ENCODE results near the gene HNRNPM. TPM values are rescaled to one million over a fixed set of nuclear protein-coding genes. Genes with fewer than 3 reads are reported as not detected.

The HNRNPM gene
- total RNA-seq, 4 donors from 2014 or later: 42.5 to 74.6 (median 57.8) TPM

- Histone ChIP-seq H3K9me3 (no peaks in the 10 kb centered on the region), H3K36me3 (peaks cover 0 to 5% of the 10 kb centered on the region in 2 donors), H3K27ac (peak overlapping the region; percentile 31 to 74 (median 45)), H3K4me1 (peaks cover 93 to 94% of the 10 kb centered on the region in 2 donors), H3K27me3 (no peaks in the 10 kb centered on the region), H3K4me3 (no peak overlapping the region)
- DNase-seq (no peak), ATAC-seq (no peak)
- no peak for TF ChIP-seq POLR2A (IDR thresholded peaks at IDR 0.05)
- TF ChIP-seq CTCF (IDR thresholded peaks at IDR 0.05 in 4 of 5, conservative IDR thresholded peaks at IDR 0.05 in 1 of 5): no peak
- in situ Hi-C loops (cut with MboI; ENCODE audit: low sequenced_read_pairs in 4 of 4): no loop called here
- intact Hi-C loops (cut with DNase I; ENCODE audit: low total_unique reads): no loop called here
Observed at GRCh38 chr19:8453616-8454015, 8.8 kb downstream of the HNRNPM start.

- TF ChIP-seq POLR2A (IDR thresholded peaks at IDR 0.05): no peak
- TF ChIP-seq CTCF (IDR thresholded peaks at IDR 0.05 in 4 of 5, conservative IDR thresholded peaks at IDR 0.05 in 1 of 5): no peak
- intact Hi-C loops (cut with DNase I; ENCODE audit: low total_unique reads) (no loop called here), in situ Hi-C loops (cut with MboI; ENCODE audit: low sequenced_read_pairs in 4 of 4) (no loop called here)
- Histone ChIP-seq H3K27me3 (no peaks in the 10 kb centered on the region), H3K4me1 (peaks cover 93 to 94% of the 10 kb centered on the region in 2 donors), H3K9me3 (no peaks in the 10 kb centered on the region), H3K27ac (peak overlapping the region in 3 of 4 donors; percentile 31 to 74 (median 35)), H3K4me3 (no peak overlapping the region), H3K36me3 (peaks cover 0 to 5% of the 10 kb centered on the region in 2 donors)
- DNase-seq: no peak
- ATAC-seq: no peak
Observed at GRCh38 chr19:8454218-8454617, 9.4 kb downstream of the HNRNPM start.

- Histone ChIP-seq H3K27ac (peak overlapping the region in 3 of 4 donors; percentile 31 to 74 (median 47)), H3K36me3 (peaks cover 0 to 5% of the 10 kb centered on the region in 2 donors), H3K9me3 (no peaks in the 10 kb centered on the region), H3K27me3 (no peaks in the 10 kb centered on the region), H3K4me1 (peaks cover 96 to 98% of the 10 kb centered on the region in 2 donors), H3K4me3 (no peak overlapping the region)
- intact Hi-C loops (cut with DNase I; ENCODE audit: low total_unique reads) (no loop called here), in situ Hi-C loops (cut with MboI; ENCODE audit: low sequenced_read_pairs in 4 of 4) (no loop called here)
- no peak for DNase-seq
- TF ChIP-seq POLR2A (IDR thresholded peaks at IDR 0.05): no peak
- TF ChIP-seq CTCF (IDR thresholded peaks at IDR 0.05 in 4 of 5, conservative IDR thresholded peaks at IDR 0.05 in 1 of 5): no peak
- ATAC-seq: no peak
Observed at GRCh38 chr19:8455018-8455417, 10.2 kb downstream of the HNRNPM start.

- intact Hi-C loops (cut with DNase I; ENCODE audit: low total_unique reads): loop anchor here (2.0 kb wide), 1 partner anchor 51 kb away; no protein-coding TSS in a partner anchor
Observed at GRCh38 chr19:8456064-8456463, 11.3 kb downstream of the HNRNPM start.

More at GRCh38 chr19:8456064-8456463, 11.3 kb downstream of the HNRNPM start:
- Histone ChIP-seq H3K4me1 (peaks cover 98 to 99% of the 10 kb centered on the region in 2 donors), H3K36me3 (peaks cover 0 to 5% of the 10 kb centered on the region in 2 donors), H3K4me3 (no peak overlapping the region), H3K27me3 (no peaks in the 10 kb centered on the region), H3K27ac (peak overlapping the region; percentile 24 to 74 (median 46)), H3K9me3 (no peaks in the 10 kb centered on the region)
- DNase-seq (peak in 1 of 2 donors; percentile 35), ATAC-seq (peak in 1 of 2 donors; percentile 18)
- TF ChIP-seq CTCF (IDR thresholded peaks at IDR 0.05 in 4 of 5, conservative IDR thresholded peaks at IDR 0.05 in 1 of 5) (peak in 1 of 5 experiments; percentile 40), POLR2A (IDR thresholded peaks at IDR 0.05) (no peak)
- in situ Hi-C loops (cut with MboI; ENCODE audit: low sequenced_read_pairs in 4 of 4): no loop called here
